Left ventricle myocardium inferior (tissue), 1 donor: Measurements from ENCODE around the gene RAP2A. TPM values are rescaled to one million over a fixed set of nuclear protein-coding genes. Genes with fewer than 3 reads are reported as not detected.

Source experiments
- DNase-seq: peaks from one replicate; pipeline ENCODE4 v3.0.0-alpha.2; 2020
- H3K27ac ChIP-seq: fragments of 200-600 bp; replicated peaks from 2 replicates; pipeline ENCODE4 v1.8.0; 2021
- H3K27me3 ChIP-seq: fragments of 200-600 bp; 2 replicates; pipeline ENCODE4 v1.8.0; 2021; ENCODE audit warnings: low read depth
- H3K36me3 ChIP-seq: fragments of 200-600 bp; 2 replicates; pipeline ENCODE4 v1.8.0; 2021
- H3K4me1 ChIP-seq: fragments of 200-600 bp; 2 replicates; pipeline ENCODE4 v1.8.0; 2021
- H3K4me3 ChIP-seq: fragments of 200-600 bp; 2 replicates; pipeline ENCODE4 v1.8.0; 2021; ENCODE audit warnings: mild to moderate bottlenecking, moderate library complexity
- H3K9me3 ChIP-seq: fragments of 200-600 bp; replicated peaks from 2 replicates; pipeline ENCODE4 v1.8.0; 2021
- CTCF ChIP-seq: fragments of 200-600 bp; IDR thresholded peaks from 2 replicates; pipeline ENCODE4 v1.8.0; 2021; ENCODE audit warnings: antibody characterized with exemption, mild to moderate bottlenecking, borderline replicate concordance
- intact Hi-C: fragments of 100-400 bp; cut with micrococcal nuclease; formaldehyde crosslinking; loops from one replicate; pipeline ENCODE4 v1.11.0; 2022
- total RNA-seq: library from RNA; stranded (reverse); fragmentation: NEBNext Ultra II Directional; extraction: Animal tissue kit (Norgen Biotek cat#: 25700); gene quantifications from one replicate; pipeline ENCODE4 v1.2.1, GENCODE V29; 2021
- donor health status: DM: no; HTN: yes; CAD: no; lungs with severe emphysema.

Gene RAP2A
- total RNA-seq, 1 donor from 2014 or later, result 15.1 TPM

- H3K27me3 ChIP-seq, result no peaks in the 10 kb centered on the region
- H3K4me1 ChIP-seq, result peaks cover 21% of the 10 kb centered on the region
- peaks cover 21% of the 10 kb centered on the region for H3K9me3 ChIP-seq
- intact Hi-C loops, result no loop called here
- no peak for TF ChIP-seq CTCF
- H3K27ac ChIP-seq, result no peak overlapping the region
- peaks cover 4% of the 10 kb centered on the region for H3K36me3 ChIP-seq
- no peak for DNase-seq
- H3K4me3 ChIP-seq, result no peak overlapping the region
These were observed 20.7 kb downstream of the RAP2A start for GRCh38 chr13:97454699-97455098.

GRCh38 chr13:97456047-97456446 lies 22.1 kb downstream of the RAP2A start:
- intact Hi-C loops, result no loop called here
- H3K27ac ChIP-seq, result peak overlapping the region; percentile 17
- H3K36me3 ChIP-seq, result peaks cover 4% of the 10 kb centered on the region
- no peaks in the 10 kb centered on the region for H3K27me3 ChIP-seq
- DNase-seq, result no peak
- no peak for TF ChIP-seq CTCF
- H3K4me1 ChIP-seq, result peaks cover 35% of the 10 kb centered on the region
- H3K4me3 ChIP-seq, result no peak overlapping the region
- H3K9me3 ChIP-seq, result peaks cover 21% of the 10 kb centered on the region

GRCh38 chr13:97459215-97459777 lies 25.3 kb downstream of the RAP2A start:
- Histone ChIP-seq H3K27ac (peak overlapping the region; percentile 37), H3K4me3 (no peak overlapping the region), H3K27me3 (no peaks in the 10 kb centered on the region), H3K9me3 (peaks cover 13% of the 10 kb centered on the region), H3K4me1 (peaks cover 43% of the 10 kb centered on the region), H3K36me3 (peaks cover 4% of the 10 kb centered on the region)
- DNase-seq, result no peak
- intact Hi-C loops, result no loop called here
- no peak for TF ChIP-seq CTCF

GRCh38 chr13:97460004-97460775 lies 26.2 kb downstream of the RAP2A start:
- Histone ChIP-seq H3K9me3 (peaks cover 4% of the 10 kb centered on the region), H3K27ac (peak overlapping the region; percentile 37), H3K4me3 (no peak overlapping the region), H3K36me3 (peaks cover 13% of the 10 kb centered on the region), H3K4me1 (peaks cover 43% of the 10 kb centered on the region), H3K27me3 (no peaks in the 10 kb centered on the region)
- DNase-seq, result no peak
- no peak for TF ChIP-seq CTCF
- intact Hi-C loops, result no loop called here

GRCh38 chr13:97460853-97461252 lies 26.9 kb downstream of the RAP2A start:
- peaks cover 39% of the 10 kb centered on the region for H3K4me1 ChIP-seq
- DNase-seq, result no peak
- intact Hi-C loops, result no loop called here
- H3K27ac ChIP-seq, result peak overlapping the region; percentile 37
- no peak overlapping the region for H3K4me3 ChIP-seq
- H3K9me3 ChIP-seq, result no peaks in the 10 kb centered on the region
- peaks cover 17% of the 10 kb centered on the region for H3K36me3 ChIP-seq
- no peak for TF ChIP-seq CTCF
- H3K27me3 ChIP-seq, result no peaks in the 10 kb centered on the region
